Smooth muscle cell (in vitro differentiated cells): ENCODE results near the gene CACNG5. TPM values are rescaled to one million over a fixed set of nuclear protein-coding genes. Genes with fewer than 3 reads are reported as not detected.

Experiments
- DNase-seq: peaks from one replicate; lab custom pipeline; 2025; ENCODE audit not compliant: unreplicated experiment; lab: John Stamatoyannopoulos, UW
- H2AFZ ChIP-seq: fragments of 200-600 bp; sonication (generic); 2 replicates; pipeline ENCODE4 v1.6.0; 2016; ENCODE audit warnings: antibody characterized with exemption, low read depth, mild to moderate bottlenecking
- H3F3A ChIP-seq: fragments of 200-600 bp; sonication (generic); 2 replicates; pipeline ENCODE4 v1.6.0; 2017; ENCODE audit warnings: antibody characterized with exemption, low read depth
- H3K27ac ChIP-seq: fragments of 200-600 bp; sonication (generic); 2 replicates; pipeline ENCODE4 v1.5.1; 2016; ENCODE audit warnings: low read depth, mild to moderate bottlenecking
- H3K27me3 ChIP-seq: fragments of 200-600 bp; sonication (generic); 2 replicates; pipeline ENCODE4 v1.6.1; 2016; ENCODE audit warnings: low read depth, mild to moderate bottlenecking
- H3K36me3 ChIP-seq: fragments of 200-600 bp; sonication (generic); 2 replicates; pipeline ENCODE4 v1.5.1; 2016; ENCODE audit warnings: low read depth
- H3K4me1 ChIP-seq: fragments of 200-600 bp; sonication (generic); 2 replicates; pipeline ENCODE4 v1.5.1; 2016; ENCODE audit warnings: low read depth
- H3K4me2 ChIP-seq: fragments of 200-600 bp; sonication (generic); 2 replicates; pipeline ENCODE4 v1.6.0; 2016; ENCODE audit warnings: mild to moderate bottlenecking
- H3K4me3 ChIP-seq: fragments of 200-600 bp; sonication (generic); 2 replicates; pipeline ENCODE4 v1.5.1; 2016; ENCODE audit warnings: mild to moderate bottlenecking
- H3K79me2 ChIP-seq: fragments of 200-600 bp; sonication (generic); 2 replicates; pipeline ENCODE4 v1.6.0; 2016; ENCODE audit warnings: low read depth, mild to moderate bottlenecking
- H3K9ac ChIP-seq: fragments of 200-600 bp; sonication (generic); 2 replicates; pipeline ENCODE4 v1.6.0; 2016; ENCODE audit warnings: low read depth
- H3K9me3 ChIP-seq: fragments of 200-600 bp; sonication (generic); replicated peaks from 2 replicates; pipeline ENCODE4 v1.5.1; 2016; ENCODE audit warnings: low read depth
- H4K20me1 ChIP-seq: fragments of 200-600 bp; sonication (generic); 2 replicates; pipeline ENCODE4 v1.6.0; 2016; ENCODE audit warnings: low read depth
- CTCF ChIP-seq: fragments of 200-600 bp; sonication (generic); IDR thresholded peaks from 2 replicates; pipeline ENCODE4 v1.5.1; 2017; ENCODE audit warnings: borderline replicate concordance, mild to moderate bottlenecking, antibody characterized with exemption; ENCODE audit not compliant: insufficient read depth, poor library complexity, severe bottlenecking
- WGBS: methylation state at CpG from one replicate; pipeline ENCODE4 v1.1.7; 2016; ENCODE audit warnings: low lambda C conversion rate; 5-methylcytosine and 5-hydroxymethylcytosine counted together
- polyA plus RNA-seq: library from polyadenylated mRNA; unstranded; fragments of >200 nt; fragmentation: Nextera tagmentation; extraction: Ambion mirVana; gene quantifications from 2 replicates; pipeline ENCODE4 v1.2.1, GENCODE V29; 2016
- total RNA-seq: library from RNA; depleted of rRNA; stranded (reverse); fragments of >200 nt; gene quantifications from 2 replicates; pipeline ENCODE4 v1.2.3, GENCODE V29; 2014

Gene CACNG5
- total and polyA plus RNA-seq, 2 experiments from 2014 or later = not detected

- DNase-seq = no peak
- H3K9ac ChIP-seq = no peak overlapping the region
- H3K27ac ChIP-seq = no peak overlapping the region
- H3K27me3 ChIP-seq = no peaks in the 10 kb centered on the region
- WGBS = 86% methylated on average over 8 of the region's 8 CpGs
- H2AFZ ChIP-seq = no peak overlapping the region
- H3K4me3 ChIP-seq = no peak overlapping the region
- H4K20me1 ChIP-seq = no peaks in the 10 kb centered on the region
- H3F3A ChIP-seq = no peaks in the 10 kb centered on the region
- H3K9me3 ChIP-seq = no peaks in the 10 kb centered on the region
- no peaks in the 10 kb centered on the region for H3K79me2 ChIP-seq
- H3K4me1 ChIP-seq = no peaks in the 10 kb centered on the region
- TF ChIP-seq CTCF = no peak
- H3K4me2 ChIP-seq = no peak overlapping the region
- no peaks in the 10 kb centered on the region for H3K36me3 ChIP-seq
Observed at GRCh38 chr17:66909804-66910373, 75.0 kb downstream of the CACNG5 start.

GRCh38 chr17:66910651-66911285 lies 75.9 kb downstream of the CACNG5 start:
- Histone ChIP-seq H3F3A (no peaks in the 10 kb centered on the region), H3K36me3 (no peaks in the 10 kb centered on the region), H3K9me3 (no peaks in the 10 kb centered on the region), H4K20me1 (no peaks in the 10 kb centered on the region), H3K4me2 (no peak overlapping the region), H3K4me1 (no peaks in the 10 kb centered on the region), H3K27ac (no peak overlapping the region), H3K4me3 (no peak overlapping the region), H3K79me2 (no peaks in the 10 kb centered on the region), H3K9ac (no peak overlapping the region), H3K27me3 (no peaks in the 10 kb centered on the region), H2AFZ (no peak overlapping the region)
- DNase-seq = no peak
- no peak for TF ChIP-seq CTCF
- 92% methylated on average over 18 of the region's 18 CpGs for WGBS

- TF ChIP-seq CTCF = no peak
- H3K79me2 ChIP-seq = no peaks in the 10 kb centered on the region
Observed at GRCh38 chr17:66915204-66915611, 80.3 kb downstream of the CACNG5 start.

GRCh38 chr17:66915792-66916191 lies 80.9 kb downstream of the CACNG5 start:
- Histone ChIP-seq H3K4me2 (no peak overlapping the region), H3F3A (no peaks in the 10 kb centered on the region), H3K27ac (no peak overlapping the region), H3K27me3 (no peaks in the 10 kb centered on the region), H3K9ac (no peak overlapping the region), H3K36me3 (no peaks in the 10 kb centered on the region), H4K20me1 (no peaks in the 10 kb centered on the region), H3K9me3 (no peaks in the 10 kb centered on the region), H3K79me2 (no peaks in the 10 kb centered on the region), H3K4me3 (no peak overlapping the region), H3K4me1 (no peaks in the 10 kb centered on the region), H2AFZ (no peak overlapping the region)
- 91% methylated on average over 11 of the region's 11 CpGs for WGBS
- TF ChIP-seq CTCF = no peak
- DNase-seq = no peak

More at GRCh38 chr17:66915204-66915611, 80.3 kb downstream of the CACNG5 start:
- Histone ChIP-seq H4K20me1 (no peaks in the 10 kb centered on the region), H3K27me3 (no peaks in the 10 kb centered on the region), H3F3A (no peaks in the 10 kb centered on the region), H3K9me3 (no peaks in the 10 kb centered on the region), H3K27ac (no peak overlapping the region), H3K36me3 (no peaks in the 10 kb centered on the region), H3K9ac (no peak overlapping the region), H3K4me2 (no peak overlapping the region), H2AFZ (no peak overlapping the region), H3K4me3 (no peak overlapping the region), H3K4me1 (no peaks in the 10 kb centered on the region)
- DNase-seq = no peak
- 89% methylated on average over 7 of the region's 7 CpGs for WGBS
